IMR-90 (cell line): Measurements from ENCODE around the gene ZNF512. TPM values are rescaled to one million over a fixed set of nuclear protein-coding genes. Genes with fewer than 3 reads are reported as not detected.

ENCODE experiments used
- ATAC-seq: fragments of 200-7000 bp; cut with Tn5 transposase; 2 replicates; pipeline ENCODE4 v1.9.1; 2020; ENCODE audit warnings: low read depth, mild to moderate bottlenecking, moderate library complexity
- BruUV-seq: library from RNA; stranded (reverse); fragments of 400-500 nt; replicated peaks from 2 replicates; lab custom pipeline; 2021; lab: Mats Ljungman, UMichigan
- CTCF ChIA-PET: fragments of 300-600 bp; formaldehyde crosslinking; extraction: SDS; loops from one replicate; lab custom pipeline; 2021; ENCODE audit warnings: antibody characterized with exemption; lab: Yijun Ruan, JAX
- POLR2A ChIA-PET: fragments of 300-600 bp; sonication (Branson Sonifier 250); formaldehyde crosslinking; loops from one replicate; lab custom pipeline; 2022; ENCODE audit warnings: antibody characterized with exemption; ENCODE audit not compliant: unreplicated experiment; lab: Charles Lee
- DNase-seq: peaks from one replicate; pipeline ENCODE4 v3.0.0; 2013
- H2AFZ ChIP-seq: replicated peaks from 2 replicates; pipeline ENCODE3; 2013; ENCODE audit warnings: low read length, mild to moderate bottlenecking; ENCODE audit not compliant: poor library complexity
- H2AK5ac ChIP-seq: 2 replicates; pipeline ENCODE4 v1.6.1; 2013; ENCODE audit warnings: low read depth, low read length, inconsistent platforms
- H2AK9ac ChIP-seq: replicated peaks from 2 replicates; pipeline ENCODE3; 2013; ENCODE audit warnings: mild to moderate bottlenecking, low read depth, low read length, moderate library complexity; ENCODE audit not compliant: poor library complexity
- H2BK120ac ChIP-seq: 2 replicates; pipeline ENCODE4 v1.6.1; 2013; ENCODE audit warnings: low read depth, low read length, inconsistent platforms
- H2BK15ac ChIP-seq: 3 replicates; pipeline ENCODE4 v1.6.1; 2013; ENCODE audit warnings: low read depth, low read length, inconsistent platforms
- H2BK20ac ChIP-seq: 2 replicates; pipeline ENCODE4 v1.6.1; 2013; ENCODE audit warnings: low read depth, mild to moderate bottlenecking, inconsistent platforms, low read length, moderate library complexity
- H2BK5ac ChIP-seq: 2 replicates; pipeline ENCODE4 v1.6.1; 2013; ENCODE audit warnings: mild to moderate bottlenecking, low read depth, low read length, inconsistent platforms; ENCODE audit not compliant: poor library complexity, severe bottlenecking
- H3K14ac ChIP-seq: replicated peaks from 2 replicates; pipeline ENCODE4 v1.6.1; 2013; ENCODE audit warnings: low read depth, low read length, inconsistent platforms
- H3K18ac ChIP-seq: 2 replicates; pipeline ENCODE4 v1.6.1; 2013; ENCODE audit warnings: low read depth, low read length, control low read depth
- H3K23ac ChIP-seq: 2 replicates; pipeline ENCODE4 v1.6.1; 2013; ENCODE audit warnings: low read depth, low read length, inconsistent platforms
- H3K27ac ChIP-seq: 2 replicates; pipeline ENCODE4 v1.5.1; 2013; ENCODE audit warnings: mild to moderate bottlenecking, control low read depth, low read length; ENCODE audit not compliant: insufficient read depth
- H3K27me3 ChIP-seq: 2 replicates; pipeline ENCODE4 v1.6.1; 2013; ENCODE audit warnings: low read length; ENCODE audit not compliant: control insufficient read depth, insufficient read depth
- H3K36me3 ChIP-seq: 2 replicates; pipeline ENCODE4 v1.6.1; 2013; ENCODE audit warnings: low read length, mixed read lengths; ENCODE audit not compliant: control insufficient read depth, insufficient read depth
- H3K4ac ChIP-seq: 2 replicates; pipeline ENCODE4 v1.6.1; 2013; ENCODE audit warnings: low read depth, low read length, inconsistent platforms
- H3K4me1 ChIP-seq: 2 replicates; pipeline ENCODE4 v1.6.1; 2013; ENCODE audit warnings: low read length, mixed read lengths; ENCODE audit not compliant: control insufficient read depth, insufficient read depth
- H3K4me2 ChIP-seq: 2 replicates; pipeline ENCODE4 v1.6.1; 2013; ENCODE audit warnings: low read depth, mild to moderate bottlenecking, control low read depth, low read length, moderate library complexity
- H3K4me3 ChIP-seq: 2 replicates; pipeline ENCODE4 v1.5.1; 2013; ENCODE audit warnings: low read depth, mild to moderate bottlenecking, control low read depth, low read length, moderate library complexity; ENCODE audit not compliant: insufficient read depth
- H3K56ac ChIP-seq: 2 replicates; pipeline ENCODE4 v1.6.1; 2013; ENCODE audit warnings: low read length, inconsistent platforms; ENCODE audit not compliant: insufficient read depth; ENCODE audit errors: extremely low read depth
- H3K79me1 ChIP-seq, 2 experiments: 2 replicates each; pipeline ENCODE4 v1.6.1; 2013; ENCODE audit warnings: low read length in 2 of 2, inconsistent platforms in 1 of 2, low read depth in 1 of 2
- H3K9ac ChIP-seq: 2 replicates; pipeline ENCODE4 v1.6.1; 2013; ENCODE audit warnings: low read depth, low read length, control low read depth
- H3K9me1 ChIP-seq: 2 replicates; pipeline ENCODE4 v1.6.1; 2013; ENCODE audit warnings: low read length, inconsistent platforms; ENCODE audit not compliant: insufficient read depth
- H3K9me3 ChIP-seq: 2 replicates; pipeline ENCODE4 v1.6.1; 2013; ENCODE audit warnings: low read length; ENCODE audit not compliant: control insufficient read depth, insufficient read depth
- H4K20me1 ChIP-seq: 2 replicates; pipeline ENCODE4 v1.6.1; 2013; ENCODE audit warnings: low read length, inconsistent platforms; ENCODE audit not compliant: insufficient read depth
- H4K5ac ChIP-seq: 2 replicates; pipeline ENCODE4 v1.6.1; 2013; ENCODE audit warnings: mild to moderate bottlenecking, low read depth, low read length, control low read depth
- H4K8ac ChIP-seq, 2 experiments: 2 replicates each; pipeline ENCODE4 v1.6.1; 2013; ENCODE audit warnings: low read depth in 2 of 2, low read length in 2 of 2, control low read depth in 1 of 2, inconsistent platforms in 1 of 2
- H4K91ac ChIP-seq: 2 replicates; pipeline ENCODE4 v1.6.1; 2013; ENCODE audit warnings: low read depth, low read length, inconsistent platforms; ENCODE audit not compliant: insufficient read depth
- BHLHE40 ChIP-seq: fragments of 150-350 bp; IDR thresholded peaks from 2 replicates; pipeline ENCODE4 v1.6.1; 2016; ENCODE audit warnings: mild to moderate bottlenecking, low read depth, low read length
- CEBPB ChIP-seq: IDR thresholded peaks from 2 replicates; pipeline ENCODE4 v1.6.1; 2012; ENCODE audit warnings: low read depth, low read length, improper control_type of control experiment
- CHD1 ChIP-seq: IDR thresholded peaks from 2 replicates; pipeline ENCODE4 v1.6.1; 2012; ENCODE audit warnings: low read depth, low read length, improper control_type of control experiment
- CTCF ChIP-seq: conservative IDR thresholded peaks from 2 replicates; pipeline ENCODE4 v1.5.1; 2012; ENCODE audit warnings: mild to moderate bottlenecking, low read depth, low read length, improper control_type of control experiment
- ELK1 ChIP-seq: fragments of 150-350 bp; IDR thresholded peaks from 2 replicates; pipeline ENCODE4 v1.6.1; 2016; ENCODE audit warnings: low read depth, mild to moderate bottlenecking, low read length, moderate library complexity, borderline replicate concordance
- FOS ChIP-seq: fragments of 150-350 bp; IDR thresholded peaks from 2 replicates; pipeline ENCODE4 v1.6.1; 2016; ENCODE audit warnings: low read depth, low read length
- MAFK ChIP-seq: IDR thresholded peaks from 2 replicates; pipeline ENCODE4 v1.6.1; 2012; ENCODE audit warnings: low read depth, low read length, improper control_type of control experiment
- MAZ ChIP-seq: IDR thresholded peaks from 2 replicates; pipeline ENCODE4 v1.6.1; 2012; ENCODE audit warnings: low read depth, mild to moderate bottlenecking, low read length, improper control_type of control experiment, moderate library complexity, borderline replicate concordance
- MXI1 ChIP-seq: IDR thresholded peaks from 2 replicates; pipeline ENCODE4 v1.6.1; 2012; ENCODE audit warnings: low read depth, mild to moderate bottlenecking, low read length, moderate library complexity, borderline replicate concordance
- NFE2L2 ChIP-seq: fragments of 150-350 bp; IDR thresholded peaks from 2 replicates; pipeline ENCODE4 v1.6.1; 2016; ENCODE audit warnings: low read depth, mild to moderate bottlenecking, low read length
- POLR2A ChIP-seq: IDR thresholded peaks from 2 replicates; pipeline ENCODE4 v1.6.1; 2012; ENCODE audit warnings: mild to moderate bottlenecking, low read depth, low read length
- RAD21 ChIP-seq: IDR thresholded peaks from 2 replicates; pipeline ENCODE4 v1.6.1; 2012; ENCODE audit warnings: low read length, improper control_type of control experiment
- RCOR1 ChIP-seq: IDR thresholded peaks from 2 replicates; pipeline ENCODE4 v1.6.1; 2012; ENCODE audit warnings: mild to moderate bottlenecking, low read length, improper control_type of control experiment; ENCODE audit not compliant: insufficient replicate concordance
- RFX5 ChIP-seq: IDR thresholded peaks from 2 replicates; pipeline ENCODE4 v1.8.0; 2012; ENCODE audit warnings: low read depth, mild to moderate bottlenecking, low read length, moderate library complexity
- SMC3 ChIP-seq: fragments of 150-350 bp; IDR thresholded peaks from 2 replicates; pipeline ENCODE4 v1.6.1; 2016; ENCODE audit warnings: low read depth, mild to moderate bottlenecking, antibody characterized with exemption, low read length, moderate library complexity
- USF2 ChIP-seq: fragments of 150-350 bp; IDR thresholded peaks from 2 replicates; pipeline ENCODE4 v1.6.1; 2017; ENCODE audit warnings: mild to moderate bottlenecking, antibody characterized with exemption, low read length, low read depth
- WGBS, 2 experiments: methylation state at CpG; one replicate each; pipeline versions ENCODE4 v1.1.5 to v1.1.7; 2013; ENCODE audit warnings: missing lambda C conversion rate in 2 of 2; ENCODE audit not compliant: insufficient read length in 1 of 2; ENCODE audit errors: extremely low coverage in 2 of 2; 5-methylcytosine and 5-hydroxymethylcytosine counted together
- dilution Hi-C: fragments of 300-500 bp; cut with HindIII; formaldehyde crosslinking; loops from one replicate; pipeline ENCODE4 v1.14.3; 2018; ENCODE audit warnings: low sequenced_read_pairs; ENCODE audit not compliant: unreplicated experiment
- in situ Hi-C: fragments of 300-500 bp; cut with MboI; formaldehyde crosslinking; loops from 3 replicates; pipeline ENCODE4 v1.14.3; 2019; ENCODE audit warnings: low sequenced_read_pairs, inconsistent platforms, mixed read lengths
- intact Hi-C: fragments of 100-400 bp; cut with micrococcal nuclease; formaldehyde crosslinking; loops from 2 replicates; pipeline ENCODE4 v1.10.0; 2022
- polyA plus RNA-seq, 3 experiments: library from polyadenylated mRNA; depleted of rRNA; stranded (reverse); fragments of >200 nt; gene quantifications; 2 replicates each; pipeline ENCODE4 v1.2.3, GENCODE V29; 2012; ENCODE audit warnings: low replicate concordance in 1 of 3
- total RNA-seq: library from RNA; depleted of rRNA; stranded (reverse); fragments of >200 nt; gene quantifications from 2 replicates; pipeline ENCODE4 v1.2.3, GENCODE V29; 2012

Gene ZNF512
- total and polyA plus RNA-seq, 2 of the 4 experiments (the other 2 are of a cell fraction): 25.8 to 56.5 TPM

- Histone ChIP-seq H3K9me1 (no peaks in the 10 kb centered on the region), H2BK5ac (no peak overlapping the region), H3K4ac (no peak overlapping the region), H3K9ac (no peak overlapping the region), H2BK15ac (no peak overlapping the region), H3K4me3 (no peak overlapping the region), H2BK20ac (no peak overlapping the region), H3K27me3 (no peaks in the 10 kb centered on the region), H3K36me3 (no peaks in the 10 kb centered on the region), H4K91ac (no peak overlapping the region), H2BK120ac (no peak overlapping the region), H4K20me1 (no peaks in the 10 kb centered on the region), H3K4me2 (no peak overlapping the region), H3K27ac (no peak overlapping the region), H3K18ac (no peak overlapping the region), H4K5ac (no peak overlapping the region), H3K23ac (no peak overlapping the region), H2AK5ac (no peak overlapping the region), H2AK9ac (no peak overlapping the region), H4K8ac (no peak overlapping the region), H3K14ac (no peak overlapping the region), H3K4me1 (no peaks in the 10 kb centered on the region), H3K9me3 (no peaks in the 10 kb centered on the region; the same call in none of the 2 replicates), H3K56ac (no peak overlapping the region), H3K79me1 (no peaks in the 10 kb centered on the region), H2AFZ (no peak overlapping the region)
- in situ Hi-C loops: no loop called here
- no peak for TF ChIP-seq USF2
- no peak for TF ChIP-seq CTCF
- TF ChIP-seq SMC3: no peak
- TF ChIP-seq MAZ: no peak
- TF ChIP-seq MXI1: no peak
- TF ChIP-seq RFX5: no peak
- TF ChIP-seq BHLHE40: no peak
- no peak for TF ChIP-seq CHD1
- no peak for TF ChIP-seq CEBPB
- no peak for TF ChIP-seq NFE2L2
- no peak for TF ChIP-seq MAFK
- TF ChIP-seq POLR2A: no peak
- TF ChIP-seq FOS: no peak
- no peak for TF ChIP-seq ELK1
- no peak for TF ChIP-seq RAD21
- TF ChIP-seq RCOR1: no peak
- DNase-seq (no peak), ATAC-seq (no peak)
- CTCF ChIA-PET: no interaction called here
- no TSS peak for BruUV-seq
- no CpG with 5 or more reads among the region's 2 CpGs for WGBS, 2 experiments
- POLR2A ChIA-PET: no interaction called here
- intact Hi-C loops: no loop called here
- dilution Hi-C loops: no loop called here
Observed at GRCh38 chr2:27572439-27572838, 10.4 kb upstream of the ZNF512 start.
